Fibroblast of gingiva (primary cell): Measurements from ENCODE around the gene UGT2B15.
"Not testable (repeated sequence)": the region's sequence is repeated elsewhere in the genome, so short reads cannot be mapped to it uniquely, and the experiment has no call there.

Experiments
- DNase-seq: peaks from one replicate; pipeline ENCODE4 v3.0.0-alpha.2; 2011; ENCODE audit warnings: low read depth

Gene UGT2B15

DNA sequence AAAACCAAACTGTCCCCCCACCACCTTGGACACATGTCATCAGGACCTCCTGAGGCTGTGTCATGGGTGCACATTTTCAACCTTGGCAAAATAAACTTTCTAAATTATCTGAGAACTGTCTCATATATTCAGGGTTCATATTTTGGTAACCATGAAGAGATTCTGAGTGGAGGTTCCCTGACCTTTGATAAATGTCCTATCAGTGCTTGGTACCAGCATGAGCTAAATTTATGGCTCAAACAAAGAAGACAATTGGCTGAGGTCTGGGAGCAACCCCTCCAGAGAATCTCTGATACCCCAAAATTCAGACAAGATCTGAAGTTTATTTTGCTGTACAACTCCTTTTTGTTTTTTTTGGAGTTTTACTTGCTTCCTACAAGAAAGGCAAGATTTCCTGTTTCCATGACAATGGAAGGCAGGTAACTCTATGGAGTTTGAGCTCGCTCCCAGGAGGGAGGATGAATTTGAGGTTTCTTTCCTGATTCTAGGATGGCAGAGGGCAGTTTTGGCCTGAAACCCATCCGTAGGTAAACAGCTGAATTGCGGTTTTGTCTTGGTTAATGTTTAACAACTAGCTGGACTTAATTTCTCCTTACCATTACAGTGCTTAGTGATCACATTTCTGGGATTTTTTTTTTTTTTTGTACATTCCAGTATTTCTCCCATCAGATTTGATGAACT is 14.5 kb downstream of the UGT2B15 start:
- no peak for DNase-seq

DNA sequence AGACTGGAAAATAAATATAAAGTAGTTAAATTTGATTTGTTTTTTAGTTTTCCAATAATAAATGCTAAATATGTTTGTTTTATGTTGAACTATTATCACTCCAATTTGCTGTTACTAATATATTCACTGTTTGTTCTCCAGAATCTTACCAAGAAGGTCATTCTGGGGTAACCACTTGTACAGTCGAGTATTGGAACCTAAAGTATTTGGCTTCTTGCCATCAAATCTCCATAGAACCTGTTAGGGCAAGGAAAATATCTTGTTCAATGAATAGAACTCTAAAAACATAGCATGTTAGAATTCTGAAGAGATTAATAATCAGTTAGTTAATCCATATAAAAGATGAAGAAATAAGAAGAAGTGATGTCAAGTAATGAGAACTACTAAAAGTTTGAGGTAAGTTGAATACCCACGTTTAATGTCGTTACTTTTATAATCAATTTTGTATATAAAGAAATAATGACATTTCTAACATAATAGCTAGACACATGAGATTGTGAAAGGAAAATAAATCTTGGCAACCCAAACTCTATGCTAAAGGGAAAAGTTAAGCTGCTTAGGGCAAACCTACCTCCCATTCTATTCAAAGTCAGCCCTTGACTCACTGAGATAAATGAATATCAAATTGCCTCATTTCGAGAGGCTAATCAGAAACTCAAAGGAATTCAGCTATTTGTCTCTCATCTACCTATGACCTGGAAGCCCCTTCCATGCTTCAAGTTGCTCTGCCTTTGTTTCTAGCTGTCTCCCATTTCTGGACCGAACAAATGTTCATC is 15.3 kb downstream of the UGT2B15 start:
- DNase-seq, result no peak

DNA sequence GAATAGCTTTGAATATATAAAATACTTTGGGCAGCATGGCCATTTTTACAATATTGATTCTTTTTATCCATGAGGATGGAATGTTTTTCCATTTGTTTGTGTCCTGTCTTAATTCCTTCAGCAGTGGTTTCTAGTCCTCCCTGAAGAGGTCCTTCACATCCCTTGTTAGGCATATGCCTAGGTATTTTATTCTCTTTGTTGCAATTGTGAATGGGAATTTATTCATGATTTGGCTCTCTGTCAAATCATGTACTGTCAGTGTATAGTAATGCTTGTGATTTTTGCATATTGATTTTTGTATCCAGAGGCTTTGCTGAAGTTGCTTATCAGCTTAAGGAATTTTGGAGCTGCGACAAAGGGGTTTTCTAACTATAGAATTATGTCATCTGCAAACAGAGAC is 18.5 kb downstream of the UGT2B15 start:
- no peak for DNase-seq

DNA sequence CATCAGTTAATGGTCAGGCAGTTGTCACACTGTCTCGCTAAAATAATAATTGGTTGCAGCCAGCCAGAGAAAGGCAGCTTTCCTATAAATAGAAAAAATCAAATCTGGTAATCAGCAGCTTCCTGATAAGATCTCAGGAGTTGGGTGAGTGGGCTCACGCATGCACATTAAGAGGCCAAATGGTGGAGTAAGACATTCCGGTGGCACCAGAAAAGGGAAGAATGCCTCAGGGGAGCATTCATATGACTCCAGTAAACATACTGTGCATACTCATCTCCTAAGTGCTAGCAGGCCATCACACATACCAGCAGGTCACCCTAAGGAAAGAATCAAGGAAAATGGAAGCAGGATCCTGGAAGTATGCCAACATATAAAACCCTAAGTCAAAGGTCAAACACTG is 40.1 kb downstream of the UGT2B15 start:
- no peak for DNase-seq

DNA sequence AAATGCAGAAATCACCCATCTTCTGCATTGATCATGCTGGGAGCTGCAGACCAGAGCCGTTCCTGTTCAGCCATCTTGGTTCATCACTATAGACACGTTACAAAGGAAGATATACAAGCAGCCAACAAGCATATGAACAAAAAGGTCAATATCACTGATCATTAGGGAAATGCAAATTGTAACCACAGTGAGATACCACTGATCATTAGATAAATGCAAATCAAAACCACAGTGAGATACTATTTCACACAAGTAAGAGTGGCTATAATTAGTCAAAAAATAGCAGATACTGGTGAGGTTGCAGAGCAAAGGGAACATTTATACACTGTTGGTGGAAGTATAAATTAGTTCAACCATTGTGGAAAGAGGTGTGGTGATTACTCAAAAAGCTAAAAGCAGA is 47.7 kb downstream of the UGT2B15 start:
- not testable (repeated sequence) for DNase-seq

DNA sequence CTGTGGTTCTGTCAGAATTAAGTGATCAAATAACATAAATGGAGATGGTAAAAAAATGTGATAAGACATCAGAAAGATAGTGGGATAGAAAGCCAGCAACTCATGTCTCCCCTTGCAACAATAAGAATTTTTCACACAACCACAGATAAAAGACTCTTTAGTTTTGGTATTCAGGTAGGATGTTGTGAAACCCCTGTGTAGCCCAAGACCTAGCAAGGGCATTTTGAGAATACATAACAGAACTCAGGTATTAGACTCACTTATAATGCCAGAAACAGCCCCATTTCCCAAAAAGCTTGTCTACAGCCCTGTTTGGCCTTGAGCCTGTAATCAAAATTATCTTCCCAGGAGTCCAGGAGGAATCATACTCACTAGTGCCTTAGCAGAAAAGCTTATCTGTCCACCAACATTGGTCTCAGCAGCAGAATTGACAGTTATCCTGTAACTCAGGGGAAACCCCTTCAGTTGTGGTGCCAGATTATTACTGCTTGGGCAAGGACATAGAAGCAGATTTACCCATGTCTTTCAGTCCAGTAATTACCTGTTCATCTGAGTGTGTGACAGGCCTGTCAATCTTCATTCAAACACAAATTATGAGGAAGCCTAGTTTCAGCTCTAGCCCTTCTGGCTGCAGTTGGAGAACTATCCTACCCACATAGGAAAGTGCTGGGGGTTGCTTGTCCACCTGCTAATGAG is 53.3 kb downstream of the UGT2B15 start:
- DNase-seq, result no peak

DNA sequence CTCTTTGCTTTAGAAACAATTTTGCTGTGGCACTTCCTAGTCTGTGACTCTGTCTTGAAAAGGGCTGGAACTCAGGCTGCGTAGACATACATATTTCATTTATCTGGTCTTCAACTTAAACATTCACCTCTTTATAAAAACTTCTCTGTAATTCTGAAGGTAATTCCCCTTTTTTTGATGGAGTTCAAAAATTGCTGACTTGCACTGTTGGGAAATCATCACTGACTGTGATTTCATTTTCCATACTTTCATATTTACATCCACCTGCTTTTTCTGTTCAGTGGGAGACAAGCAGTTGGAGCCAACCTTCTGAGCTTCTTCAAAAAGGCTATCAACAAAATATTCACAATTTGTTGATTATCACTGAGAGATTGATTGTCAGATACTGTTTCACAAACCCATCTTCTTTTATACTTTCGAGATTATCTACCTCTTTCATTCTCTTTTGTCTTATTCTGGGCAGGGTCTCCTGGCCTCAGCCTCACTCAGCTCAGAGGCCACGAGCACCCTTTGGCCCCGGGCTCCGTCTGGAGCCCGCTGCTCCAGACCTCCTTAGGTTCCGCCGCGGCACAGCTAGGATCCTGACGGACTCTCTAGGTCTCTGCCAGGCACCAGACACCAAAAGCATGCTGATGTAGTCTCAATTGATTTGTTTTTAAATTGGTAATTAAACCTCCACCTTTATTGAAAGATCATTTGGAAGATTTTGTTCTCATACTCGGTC is 54.6 kb downstream of the UGT2B15 start:
- no peak for DNase-seq

DNA sequence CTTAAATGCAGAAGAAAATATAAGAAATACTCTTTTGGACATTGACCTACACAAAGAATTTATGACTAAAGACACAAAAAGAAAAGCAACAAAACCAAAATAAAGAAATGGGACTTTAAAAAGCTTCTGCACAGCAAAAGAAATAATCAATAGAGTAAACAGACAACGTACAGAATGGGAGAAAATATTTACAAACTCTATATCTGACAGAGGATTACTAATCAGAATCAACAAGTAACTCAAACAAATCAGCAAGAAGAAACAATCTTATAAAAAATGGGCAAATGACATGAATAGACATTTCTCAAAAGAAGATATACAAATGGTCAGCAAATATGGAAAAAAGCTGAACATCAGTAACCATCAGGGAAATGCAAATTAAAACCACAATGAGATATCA is 56.7 kb downstream of the UGT2B15 start:
- DNase-seq, result no peak

DNA sequence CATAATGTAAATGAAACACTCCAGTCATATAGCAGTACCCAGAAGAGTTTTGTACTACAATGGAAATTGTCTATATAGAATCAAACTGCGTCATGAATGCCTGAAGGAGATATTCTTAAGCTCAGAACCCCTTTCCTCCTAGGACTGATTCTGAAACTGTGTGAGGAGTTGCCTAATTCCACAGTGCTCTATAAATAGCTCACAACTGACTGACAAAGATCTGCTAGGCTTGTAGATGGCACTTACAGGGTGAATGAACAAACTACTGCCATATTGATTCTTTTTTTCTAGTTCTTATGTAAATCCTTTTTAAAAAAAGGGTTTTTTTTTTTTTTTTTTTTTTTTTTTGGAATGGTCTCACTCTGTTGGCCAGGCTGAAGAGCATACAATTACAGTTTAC is 64.2 kb downstream of the UGT2B15 start:
- no peak for DNase-seq

DNA sequence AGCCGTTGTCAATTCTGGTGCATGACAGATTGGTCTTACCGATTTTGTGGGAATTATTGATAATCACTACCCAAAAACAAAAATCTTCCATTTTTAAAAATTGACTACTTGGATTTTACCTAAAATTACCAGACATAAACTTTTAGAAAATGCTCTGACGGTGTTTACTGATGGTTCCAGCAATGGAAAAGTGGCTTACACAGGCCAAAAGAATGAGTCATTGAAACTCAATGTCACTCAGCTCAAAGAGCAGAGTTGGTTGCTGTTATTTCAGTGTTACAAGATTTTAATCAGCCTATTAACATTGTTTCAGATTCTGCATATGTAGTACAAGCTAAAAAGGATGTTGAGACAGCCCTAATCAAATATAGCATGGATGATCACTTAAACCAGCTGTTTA is 71.3 kb downstream of the UGT2B15 start:
- no peak for DNase-seq

DNA sequence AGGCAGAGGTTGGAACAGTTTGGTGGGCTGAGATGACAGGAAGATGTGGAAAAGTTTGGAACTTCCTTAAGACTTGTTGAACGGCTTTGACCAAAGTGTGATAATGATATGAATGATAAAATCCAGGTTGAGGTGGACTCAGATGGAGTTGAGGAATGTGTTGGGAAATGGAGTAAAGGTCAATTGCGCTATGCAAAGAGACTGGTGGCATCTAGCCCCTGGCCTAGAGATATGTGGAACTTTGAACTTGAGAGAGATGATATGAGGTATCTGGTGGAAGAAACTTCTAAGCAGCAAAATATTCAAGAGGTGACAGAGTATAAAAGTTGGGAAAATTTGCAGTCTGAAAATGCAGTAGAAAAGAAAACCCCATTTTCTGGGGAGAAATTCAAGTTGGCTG is 73.0 kb downstream of the UGT2B15 start:
- DNase-seq, result no peak
